ENCODE measurements around the gene HAP1.

HAP1 gene

GRCh38 chr17:41731836-41732235 lies 2.6 kb downstream of the HAP1 start:
- TF ChIP-seq EZH2phosphoT487 (IDR thresholded peaks at IDR 0.05; ENCODE audit: low read length) = no peak
- DNase-seq = no peak
- peaks cover 8% of the 10 kb centered on the region; the same call in 1 of the 2 replicates for H3K4me1 ChIP-seq (ENCODE audit: low read length)
- H3F3A ChIP-seq (ENCODE audit: insufficient read depth, low read length) = no peaks in the 10 kb centered on the region
- no peak overlapping the region for H3K9ac ChIP-seq (ENCODE audit: low read length)
- no peak overlapping the region for H3K27ac ChIP-seq (ENCODE audit: low read length)
- H3K36me3 ChIP-seq (replicated peaks; ENCODE audit: insufficient read depth, low read length) = no peaks in the 10 kb centered on the region
- no peak overlapping the region for H3K4me3 ChIP-seq (ENCODE audit: low read length)
- no peaks in the 10 kb centered on the region for H4K20me1 ChIP-seq (ENCODE audit: insufficient read depth, low read length)
- H3K9me3 ChIP-seq (replicated peaks; ENCODE audit: insufficient read depth, low read length) = no peaks in the 10 kb centered on the region
- H3K27me3 ChIP-seq (replicated peaks; ENCODE audit: insufficient read depth, low read length) = peaks cover 65% of the 10 kb centered on the region
- H2AFZ ChIP-seq (ENCODE audit: low read length) = no peak overlapping the region
- H3K9me2 ChIP-seq (replicated peaks; ENCODE audit: insufficient read depth, low read length) = no peaks in the 10 kb centered on the region
- H3K4me2 ChIP-seq (ENCODE audit: low read depth, low read length) = no peak overlapping the region
- H3K79me2 ChIP-seq (ENCODE audit: low read length) = no peaks in the 10 kb centered on the region

- Histone ChIP-seq H3K9ac (ENCODE audit: low read length) (no peak overlapping the region), H3F3A (ENCODE audit: insufficient read depth, low read length) (no peaks in the 10 kb centered on the region), H3K27me3 (replicated peaks; ENCODE audit: insufficient read depth, low read length) (peaks cover 51% of the 10 kb centered on the region), H3K9me2 (replicated peaks; ENCODE audit: insufficient read depth, low read length) (no peaks in the 10 kb centered on the region), H3K4me3 (ENCODE audit: low read length) (no peak overlapping the region), H3K79me2 (ENCODE audit: low read length) (no peaks in the 10 kb centered on the region), H2AFZ (ENCODE audit: low read length) (no peak overlapping the region), H3K9me3 (replicated peaks; ENCODE audit: insufficient read depth, low read length) (no peaks in the 10 kb centered on the region), H3K4me1 (ENCODE audit: low read length) (peaks cover 8% of the 10 kb centered on the region; the same call in 1 of the 2 replicates), H3K27ac (ENCODE audit: low read length) (no peak overlapping the region), H3K4me2 (ENCODE audit: low read depth, low read length) (no peak overlapping the region), H4K20me1 (ENCODE audit: insufficient read depth, low read length) (no peaks in the 10 kb centered on the region), H3K36me3 (replicated peaks; ENCODE audit: insufficient read depth, low read length) (no peaks in the 10 kb centered on the region)
- no peak for TF ChIP-seq EZH2 (optimal IDR thresholded peaks at IDR 0.05; ENCODE audit: low read depth, low read length)
- no peak for TF ChIP-seq EZH2phosphoT487 (IDR thresholded peaks at IDR 0.05; ENCODE audit: low read length)
- TF ChIP-seq CTCF (IDR thresholded peaks at IDR 0.05; ENCODE audit: low read length) = no peak
- no peak for DNase-seq
Measured at GRCh38 chr17:41730479-41730878, 4.0 kb downstream of the HAP1 start.

- Histone ChIP-seq H3K9me3 (replicated peaks; ENCODE audit: insufficient read depth, low read length) (no peaks in the 10 kb centered on the region), H2AFZ (ENCODE audit: low read length) (no peak overlapping the region), H3K27ac (ENCODE audit: low read length) (no peak overlapping the region), H3K9me2 (replicated peaks; ENCODE audit: insufficient read depth, low read length) (no peaks in the 10 kb centered on the region), H3K27me3 (replicated peaks; ENCODE audit: insufficient read depth, low read length) (peaks cover 29% of the 10 kb centered on the region), H3K4me1 (ENCODE audit: low read length) (no peaks in the 10 kb centered on the region), H4K20me1 (ENCODE audit: insufficient read depth, low read length) (no peaks in the 10 kb centered on the region), H3K4me2 (ENCODE audit: low read depth, low read length) (no peak overlapping the region), H3F3A (ENCODE audit: insufficient read depth, low read length) (no peaks in the 10 kb centered on the region), H3K9ac (ENCODE audit: low read length) (no peak overlapping the region), H3K36me3 (replicated peaks; ENCODE audit: insufficient read depth, low read length) (no peaks in the 10 kb centered on the region), H3K79me2 (ENCODE audit: low read length) (no peaks in the 10 kb centered on the region), H3K4me3 (ENCODE audit: low read length) (no peak overlapping the region)
- DNase-seq = no peak
- TF ChIP-seq CTCF (IDR thresholded peaks at IDR 0.05; ENCODE audit: low read length) = no peak
- no peak for TF ChIP-seq EZH2phosphoT487 (IDR thresholded peaks at IDR 0.05; ENCODE audit: low read length)
- no peak for TF ChIP-seq EZH2 (optimal IDR thresholded peaks at IDR 0.05; ENCODE audit: low read depth, low read length)
Measured at GRCh38 chr17:41728056-41728455, 6.4 kb downstream of the HAP1 start.

GRCh38 chr17:41725134-41725533 lies 9.3 kb downstream of the HAP1 start:
- H2AFZ ChIP-seq (ENCODE audit: low read length) = no peak overlapping the region
- H3K4me1 ChIP-seq (ENCODE audit: low read length) = no peaks in the 10 kb centered on the region
- H3K9me2 ChIP-seq (replicated peaks; ENCODE audit: insufficient read depth, low read length) = no peaks in the 10 kb centered on the region
- 0 out of 2 replicates have a peak, but pooled peaks cover 2% of the 10 kb centered on the region for H3K27me3 ChIP-seq (replicated peaks; ENCODE audit: insufficient read depth, low read length)
- H3K36me3 ChIP-seq (replicated peaks; ENCODE audit: insufficient read depth, low read length) = no peaks in the 10 kb centered on the region
- no peaks in the 10 kb centered on the region for H3K9me3 ChIP-seq (replicated peaks; ENCODE audit: insufficient read depth, low read length)
- no peaks in the 10 kb centered on the region for H3K79me2 ChIP-seq (ENCODE audit: low read length)
- H3F3A ChIP-seq (ENCODE audit: insufficient read depth, low read length) = no peaks in the 10 kb centered on the region
- no peak overlapping the region for H3K27ac ChIP-seq (ENCODE audit: low read length)
- H4K20me1 ChIP-seq (ENCODE audit: insufficient read depth, low read length) = no peaks in the 10 kb centered on the region
- H3K9ac ChIP-seq (ENCODE audit: low read length) = no peak overlapping the region
- TF ChIP-seq EZH2 (optimal IDR thresholded peaks at IDR 0.05; ENCODE audit: low read depth, low read length) = no peak
- H3K4me2 ChIP-seq (ENCODE audit: low read depth, low read length) = no peak overlapping the region
- H3K4me3 ChIP-seq (ENCODE audit: low read length) = no peak overlapping the region
- DNase-seq = no peak
